HepG2 (cell line): ENCODE measurements around the gene TBX6. TPM values are rescaled to one million over a fixed set of nuclear protein-coding genes. Genes with fewer than 3 reads are reported as not detected.

ENCODE experiments used
- CHCHD3 ChIP-seq: sonication (generic); formaldehyde crosslinking; IDR thresholded peaks from 2 replicates; pipeline ENCODE4 v1.8.0; 2022; ENCODE audit warnings: mild to moderate bottlenecking, missing genetic modification reagents, moderate library complexity
- E2F5 ChIP-seq: sonication (generic); formaldehyde crosslinking; conservative IDR thresholded peaks from 2 replicates; pipeline ENCODE4 v1.4.0; 2020; ENCODE audit warnings: missing genetic modification reagents
- HOMEZ ChIP-seq: IDR thresholded peaks from 2 replicates; pipeline ENCODE4 v1.6.1; 2016; ENCODE audit warnings: low read depth
- HOXA5 ChIP-seq: sonication (generic); formaldehyde crosslinking; IDR thresholded peaks from 2 replicates; pipeline ENCODE4 v1.4.0; 2020; ENCODE audit warnings: missing genetic modification reagents
- IRF2 ChIP-seq: IDR thresholded peaks from 2 replicates; pipeline ENCODE4 v1.6.1; 2018; ENCODE audit warnings: missing genetic modification reagents, missing compliant biosample characterization
- KDM5B ChIP-seq: sonication (generic); formaldehyde crosslinking; IDR thresholded peaks from 2 replicates; pipeline ENCODE4 v1.4.0; 2020; ENCODE audit warnings: missing genetic modification reagents, mild to moderate bottlenecking, borderline replicate concordance
- MAF1 ChIP-seq: sonication (generic); formaldehyde crosslinking; IDR thresholded peaks from 2 replicates; pipeline ENCODE4 v1.5.0; 2020; ENCODE audit warnings: missing genetic modification reagents, borderline replicate concordance
- MBD4 ChIP-seq: IDR thresholded peaks from 2 replicates; pipeline ENCODE4 v1.6.1; 2012; ENCODE audit warnings: low read length, inconsistent platforms, borderline replicate concordance
- NCOA1 ChIP-seq: sonication (generic); formaldehyde crosslinking; IDR thresholded peaks from 2 replicates; pipeline ENCODE4 v1.9.0; 2021; ENCODE audit warnings: missing genetic modification reagents
- NPAS2 ChIP-seq: sonication (generic); formaldehyde crosslinking; IDR thresholded peaks from 2 replicates; pipeline ENCODE4 v1.8.0; 2022; ENCODE audit warnings: mild to moderate bottlenecking, missing genetic modification reagents, borderline replicate concordance
- NR1H2 ChIP-seq: sonication (generic); formaldehyde crosslinking; IDR thresholded peaks from 2 replicates; pipeline ENCODE4 v1.8.1; 2022; ENCODE audit warnings: low read depth, missing genetic modification reagents, borderline replicate concordance
- NR3C1 ChIP-seq: sonication (generic); formaldehyde crosslinking; IDR thresholded peaks from 2 replicates; pipeline ENCODE4 v1.4.0; 2020; ENCODE audit warnings: missing genetic modification reagents
- PHF20 ChIP-seq: sonication (generic); formaldehyde crosslinking; IDR thresholded peaks from 2 replicates; pipeline ENCODE4 v1.5.0; 2020; ENCODE audit warnings: mild to moderate bottlenecking, missing genetic modification reagents
- RERE ChIP-seq: IDR thresholded peaks from 2 replicates; pipeline ENCODE4 v1.6.1; 2016; ENCODE audit warnings: low read depth, missing genetic modification reagents, missing compliant biosample characterization
- ZNF501 ChIP-seq: sonication (generic); formaldehyde crosslinking; IDR thresholded peaks from 2 replicates; pipeline ENCODE4 v1.5.1; 2020; ENCODE audit warnings: mild to moderate bottlenecking, moderate library complexity, missing genetic modification reagents
- ZNF710 ChIP-seq: sonication (generic); formaldehyde crosslinking; IDR thresholded peaks from 2 replicates; pipeline ENCODE4 v1.5.0; 2020; ENCODE audit warnings: mild to moderate bottlenecking, missing genetic modification reagents, borderline replicate concordance
- ZNF777 ChIP-seq: sonication (generic); formaldehyde crosslinking; IDR thresholded peaks from 2 replicates; pipeline ENCODE4 v1.4.0; 2020; ENCODE audit warnings: missing genetic modification reagents
- ZSCAN12 ChIP-seq: sonication (generic); formaldehyde crosslinking; IDR thresholded peaks from 2 replicates; pipeline ENCODE4 v1.9.0; 2021; ENCODE audit warnings: mild to moderate bottlenecking, missing genetic modification reagents
- polyA plus RNA-seq, 8 experiments: library from polyadenylated mRNA; depleted of rRNA in 3 of 8; stranded (reverse) in 7 of 8; unstranded in 1 of 8; fragments of >200 nt; fragmentation: Illumina TruSeq in 4 of 8; extraction: Trizol in 4 of 8; gene quantifications; 2 replicates each; pipeline versions ENCODE4 v1.2.1 to v1.2.3, GENCODE V29; 2011 to 2016; ENCODE audit warnings: low read depth in 4 of 8, missing spikeins in 1 of 8, mixed read lengths in 1 of 8; ENCODE audit not compliant: insufficient read depth in 1 of 8
- total RNA-seq, 5 experiments: library from RNA; depleted of rRNA; stranded (reverse); fragments of >200 nt; fragmentation: Illumina TruSeq; extraction: Trizol; gene quantifications; 2 replicates each; pipeline ENCODE4 v1.2.3, GENCODE V29; 2016; ENCODE audit warnings: low read depth in 1 of 5

TBX6 gene
- total and polyA plus RNA-seq, 2 of the 13 experiments (the other 11 are each of a cell fraction or from before 2014, with no cell fraction given), result 0.24 to 0.42 TPM

GRCh38 chr16:30112197-30113030 lies 20.7 kb upstream of the TBX6 start (continued):
- TF ChIP-seq ZNF710 (peak; percentile 70; the same call in 1 of the 2 replicates), HOXA5 (CRISPR knock-in tag) (peak; percentile 48; the same call in 1 of the 2 replicates), ZNF777 (CRISPR knock-in tag) (peak; percentile 48; the same call in 1 of the 2 replicates), IRF2 (CRISPR knock-in tag) (peak; percentile 66; the same call in 1 of the 2 replicates), NCOA1 (no peak), CHCHD3 (CRISPR knock-in tag) (peak; percentile 79), PHF20 (peak; percentile 83), RERE (CRISPR knock-in tag) (0 out of 2 replicates have a peak, but pooled peaks have one; percentile 19), ZNF501 (CRISPR knock-in tag) (peak; percentile 91), HOMEZ (0 out of 2 replicates have a peak, but pooled peaks have one; percentile 9), ZSCAN12 (no peak), MAF1 (CRISPR knock-in tag) (no peak; the same call in 1 of the 2 replicates), NR3C1 (CRISPR knock-in tag) (no peak), NR1H2 (peak; percentile 89), E2F5 (no peak; the same call in 1 of the 2 replicates), KDM5B (CRISPR knock-in tag) (peak; percentile 92; the same call in 1 of the 2 replicates), MBD4 (no peak), NPAS2 (CRISPR knock-in tag) (no peak)
